HG03469 (cell line): ENCODE data around the gene SPNS1.
"Not testable (repeated sequence)": the region's sequence is repeated elsewhere in the genome, so short reads cannot be mapped to it uniquely, and the experiment has no call there.

ENCODE experiments used
- ATAC-seq: cut with Tn5 transposase; IDR thresholded peaks from one replicate; pipeline ENCODE4 v1.9.1; 2021; ENCODE audit warnings: mild to moderate bottlenecking, moderate library complexity, moderate number of reproducible peaks; ENCODE audit not compliant: unreplicated experiment

SPNS1 gene

DNA sequence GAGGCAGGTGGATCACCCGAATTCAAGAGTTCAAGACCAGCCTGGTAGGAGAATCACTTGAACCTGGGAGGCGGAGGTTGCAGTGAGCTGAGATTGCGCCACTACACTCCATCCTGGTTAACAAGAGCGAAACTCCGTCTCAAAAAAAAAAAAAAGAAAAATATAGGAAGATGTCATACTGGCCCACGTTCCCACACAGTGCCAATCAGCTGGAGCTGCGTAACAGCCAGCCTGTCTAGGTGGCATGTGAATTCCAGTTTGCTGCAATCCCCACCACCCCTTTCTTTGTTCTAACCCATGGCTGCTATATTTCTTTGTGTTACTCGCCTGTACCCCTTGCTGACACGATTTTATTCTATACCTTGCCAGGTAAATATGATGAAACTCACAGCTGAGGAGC is 16.4 kb upstream of the SPNS1 start:
- no peak for ATAC-seq

- no peak for ATAC-seq
Observed at GRCh38 chr16:28958836-28959235, 15.7 kb upstream of the SPNS1 start.

DNA sequence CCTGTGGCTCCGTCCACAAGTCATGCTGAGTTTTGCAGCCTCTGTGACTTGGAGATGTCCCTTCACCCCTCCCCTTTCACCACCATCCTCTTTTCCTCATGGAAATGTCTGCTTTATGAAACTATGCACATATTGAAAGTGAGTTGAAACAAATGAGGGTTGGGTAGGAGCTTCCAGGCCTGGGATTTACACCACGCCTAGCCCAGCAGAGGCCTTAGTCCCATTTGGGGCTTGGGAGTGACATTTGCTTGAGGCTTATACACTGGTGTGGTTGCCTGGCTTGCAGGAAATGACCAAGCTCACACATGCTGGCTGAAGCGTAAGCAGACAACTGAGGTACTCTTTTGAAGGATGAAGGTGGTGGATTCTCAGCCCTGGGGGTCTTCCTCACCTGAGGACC is 10.5 kb upstream of the SPNS1 start:
- ATAC-seq, result no peak

GRCh38 chr16:28964496-28964895 is 10.1 kb upstream of the SPNS1 start:
- ATAC-seq, result no peak

DNA sequence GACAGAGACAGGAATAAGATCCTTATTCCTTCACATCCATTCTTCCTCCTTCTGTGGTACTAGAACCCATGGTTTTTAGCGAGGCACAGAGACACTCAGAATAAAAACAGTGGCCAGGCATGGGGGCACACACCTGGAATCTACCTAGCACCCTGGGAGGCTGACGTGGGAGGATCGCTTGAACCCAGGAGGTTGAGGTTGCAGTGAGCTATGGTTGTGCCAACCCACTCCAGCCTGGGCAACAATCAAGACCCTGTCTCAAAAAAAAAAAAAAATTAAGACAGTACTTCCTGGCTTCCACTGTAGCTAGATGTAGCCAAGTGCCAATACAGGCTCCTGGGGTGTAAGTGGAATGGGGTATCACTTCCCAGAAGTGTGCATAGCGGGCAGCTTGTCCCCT is 7.4 kb upstream of the SPNS1 start:
- no peak for ATAC-seq

GRCh38 chr16:28969696-28970095 is 4.9 kb upstream of the SPNS1 start:
- not testable (repeated sequence) for ATAC-seq

- ATAC-seq, result no peak
Observed at GRCh38 chr16:28974007-28974436, 556 bp upstream of the SPNS1 start.

- ATAC-seq, result no peak
Observed at GRCh38 chr16:28975158-28975599, 601 bp downstream of the SPNS1 start.

DNA sequence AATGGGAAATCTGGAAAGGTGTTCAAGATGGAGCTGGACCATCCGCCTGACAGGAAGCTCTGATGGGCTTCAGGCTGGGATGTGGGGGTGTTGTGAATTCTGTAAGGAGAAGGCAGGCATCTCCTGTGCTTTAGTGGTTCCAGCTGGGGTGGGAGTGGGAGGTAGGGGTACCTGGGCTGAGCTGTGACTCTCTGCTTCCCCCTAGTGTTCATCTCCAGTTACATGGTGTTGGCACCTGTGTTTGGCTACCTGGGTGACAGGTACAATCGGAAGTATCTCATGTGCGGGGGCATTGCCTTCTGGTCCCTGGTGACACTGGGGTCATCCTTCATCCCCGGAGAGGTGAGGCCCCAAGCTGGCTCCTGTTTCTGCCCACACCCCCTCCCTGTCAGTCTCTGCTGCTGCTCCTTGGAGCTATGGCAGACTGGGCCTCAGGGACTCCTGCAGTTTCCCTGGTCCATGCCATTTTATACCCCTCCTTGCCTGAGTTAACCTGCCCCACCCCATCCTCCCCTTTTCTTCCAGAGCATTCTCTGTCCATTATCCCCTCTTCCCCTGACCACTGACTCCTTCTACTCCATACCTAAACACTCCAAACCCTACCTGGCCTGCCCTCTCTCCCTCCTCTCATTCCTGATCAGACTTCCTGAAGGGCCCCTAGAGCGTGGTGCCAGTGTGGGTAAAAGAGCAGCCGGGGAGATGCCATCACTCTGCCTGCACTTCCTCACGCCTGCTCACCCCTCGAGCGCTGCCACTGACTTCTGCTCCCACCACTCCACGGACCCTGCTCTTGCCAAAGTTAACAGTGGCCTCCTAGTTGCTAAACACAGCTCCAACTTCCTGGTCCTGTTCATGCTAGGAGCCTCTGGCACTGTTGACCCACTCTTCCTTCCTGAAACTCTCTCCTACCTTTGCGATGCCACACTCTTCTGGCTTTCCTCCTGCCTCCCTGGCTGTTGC is 3.4 kb downstream of the SPNS1 start:
- no peak for ATAC-seq

- not testable (repeated sequence) for ATAC-seq
Observed at GRCh38 chr16:28980330-28980729, 5.8 kb downstream of the SPNS1 start.

DNA sequence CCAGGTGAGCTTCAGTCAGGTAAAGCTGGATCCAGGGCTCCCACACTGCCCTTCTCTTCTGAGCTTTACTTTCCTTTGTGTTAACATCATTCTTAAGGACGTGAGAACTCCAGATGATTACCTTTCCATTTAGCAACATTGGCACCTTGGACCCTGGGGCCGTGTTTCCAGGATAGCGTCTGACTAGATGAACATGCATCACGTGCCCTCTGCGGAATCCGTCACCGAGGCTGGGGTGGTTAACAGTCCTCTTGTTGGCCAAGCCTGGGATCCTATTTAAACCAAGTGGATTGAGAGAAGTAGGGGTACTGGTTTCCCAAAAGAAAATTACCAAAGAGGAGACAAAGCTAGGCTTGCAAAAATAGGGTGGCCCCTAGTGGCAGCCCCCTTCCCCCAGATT is 6.4 kb downstream of the SPNS1 start:
- no peak for ATAC-seq

GRCh38 chr16:28981517-28981916 is 6.9 kb downstream of the SPNS1 start:
- no peak for ATAC-seq

GRCh38 chr16:28982418-28982817 is 7.8 kb downstream of the SPNS1 start:
- no peak for ATAC-seq

- no peak for ATAC-seq
Observed at GRCh38 chr16:28982949-28983348, 8.4 kb downstream of the SPNS1 start.

DNA sequence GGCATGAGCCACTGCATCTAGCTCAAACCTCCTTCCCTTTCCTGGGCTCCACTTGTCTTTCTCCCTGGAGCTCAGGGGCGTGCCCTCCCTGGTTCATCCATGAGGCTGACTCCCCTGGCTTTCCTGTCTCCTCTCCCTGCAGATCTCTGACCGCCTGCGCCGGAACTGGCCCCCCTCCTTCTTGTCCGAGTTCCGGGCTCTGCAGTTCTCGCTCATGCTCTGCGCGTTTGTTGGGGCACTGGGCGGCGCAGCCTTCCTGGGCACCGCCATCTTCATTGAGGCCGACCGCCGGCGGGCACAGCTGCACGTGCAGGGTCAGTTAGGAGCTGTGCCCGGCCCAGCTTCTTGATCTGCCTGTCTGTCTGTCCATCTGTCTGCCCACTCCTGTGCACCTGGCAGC is 9.1 kb downstream of the SPNS1 start:
- ATAC-seq, result no peak

DNA sequence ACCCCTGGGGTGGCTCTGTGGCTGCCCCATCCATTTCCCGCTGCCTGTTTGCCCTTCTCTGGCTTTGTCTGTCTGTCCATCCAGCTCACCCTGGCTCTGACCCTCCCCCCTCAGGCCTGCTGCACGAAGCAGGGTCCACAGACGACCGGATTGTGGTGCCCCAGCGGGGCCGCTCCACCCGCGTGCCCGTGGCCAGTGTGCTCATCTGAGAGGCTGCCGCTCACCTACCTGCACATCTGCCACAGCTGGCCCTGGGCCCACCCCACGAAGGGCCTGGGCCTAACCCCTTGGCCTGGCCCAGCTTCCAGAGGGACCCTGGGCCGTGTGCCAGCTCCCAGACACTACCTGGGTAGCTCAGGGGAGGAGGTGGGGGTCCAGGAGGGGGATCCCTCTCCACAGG is 9.5 kb downstream of the SPNS1 start:
- ATAC-seq, result no peak

- ATAC-seq, result no peak
Observed at GRCh38 chr16:28984619-28985135, 10.1 kb downstream of the SPNS1 start, which contains the start of gene LAT. Gene LAT (plus strand): TSS chr16:28985052. CDS start chr16:28985418, 366 bp downstream.

DNA sequence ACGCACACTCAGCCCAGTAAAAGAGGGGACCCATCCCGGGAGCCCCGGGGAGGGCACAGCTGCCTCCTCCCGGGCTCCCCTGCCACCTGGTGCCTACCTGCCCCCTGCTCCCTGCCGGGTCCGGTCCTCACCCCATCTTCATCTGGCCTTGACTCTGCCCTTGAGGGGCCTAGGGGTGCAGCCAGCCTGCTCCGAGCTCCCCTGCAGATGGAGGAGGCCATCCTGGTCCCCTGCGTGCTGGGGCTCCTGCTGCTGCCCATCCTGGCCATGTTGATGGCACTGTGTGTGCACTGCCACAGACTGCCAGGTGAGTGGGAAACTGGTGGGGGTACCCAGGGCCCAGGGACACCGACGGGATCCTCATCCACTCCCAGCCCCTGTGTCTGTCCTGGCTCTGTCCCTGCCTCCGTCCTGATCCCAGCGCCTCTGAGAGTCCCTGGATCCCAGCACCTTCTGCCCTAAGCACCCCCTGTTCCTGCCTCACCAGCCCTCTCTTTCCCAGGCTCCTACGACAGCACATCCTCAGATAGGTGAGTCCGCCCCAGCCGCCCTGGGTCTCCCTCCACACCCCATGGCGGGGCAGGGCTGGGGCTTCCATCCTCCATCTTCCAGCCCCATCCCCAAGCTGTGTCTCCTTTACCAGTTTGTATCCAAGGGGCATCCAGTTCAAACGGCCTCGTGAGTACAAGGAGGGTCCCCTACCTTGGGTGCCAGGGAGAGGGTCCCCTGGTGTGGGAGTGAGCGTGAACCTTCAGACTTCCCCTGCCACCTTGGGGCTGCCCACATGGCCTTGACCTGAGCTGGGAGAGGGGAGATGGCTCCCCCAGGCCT is 10.8 kb downstream of the SPNS1 start:
- ATAC-seq, result no peak

DNA sequence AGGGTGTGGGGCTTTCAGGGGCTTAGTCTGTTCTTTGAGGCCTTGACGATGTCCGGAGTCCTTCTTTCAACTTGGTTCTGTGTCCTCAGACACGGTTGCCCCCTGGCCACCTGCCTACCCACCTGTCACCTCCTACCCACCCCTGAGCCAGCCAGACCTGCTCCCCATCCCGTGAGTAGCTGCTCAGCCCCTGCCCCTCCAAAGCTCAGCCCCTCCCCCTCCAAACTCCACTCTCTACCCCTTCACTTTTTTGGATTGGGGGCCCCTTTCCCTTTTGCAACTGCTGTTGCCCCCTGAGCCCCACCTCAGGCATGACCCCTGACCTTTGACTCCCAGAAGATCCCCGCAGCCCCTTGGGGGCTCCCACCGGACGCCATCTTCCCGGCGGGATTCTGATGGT is 11.5 kb downstream of the SPNS1 start:
- ATAC-seq, result no peak

GRCh38 chr16:28986492-28986891 is 11.9 kb downstream of the SPNS1 start:
- no peak for ATAC-seq

DNA sequence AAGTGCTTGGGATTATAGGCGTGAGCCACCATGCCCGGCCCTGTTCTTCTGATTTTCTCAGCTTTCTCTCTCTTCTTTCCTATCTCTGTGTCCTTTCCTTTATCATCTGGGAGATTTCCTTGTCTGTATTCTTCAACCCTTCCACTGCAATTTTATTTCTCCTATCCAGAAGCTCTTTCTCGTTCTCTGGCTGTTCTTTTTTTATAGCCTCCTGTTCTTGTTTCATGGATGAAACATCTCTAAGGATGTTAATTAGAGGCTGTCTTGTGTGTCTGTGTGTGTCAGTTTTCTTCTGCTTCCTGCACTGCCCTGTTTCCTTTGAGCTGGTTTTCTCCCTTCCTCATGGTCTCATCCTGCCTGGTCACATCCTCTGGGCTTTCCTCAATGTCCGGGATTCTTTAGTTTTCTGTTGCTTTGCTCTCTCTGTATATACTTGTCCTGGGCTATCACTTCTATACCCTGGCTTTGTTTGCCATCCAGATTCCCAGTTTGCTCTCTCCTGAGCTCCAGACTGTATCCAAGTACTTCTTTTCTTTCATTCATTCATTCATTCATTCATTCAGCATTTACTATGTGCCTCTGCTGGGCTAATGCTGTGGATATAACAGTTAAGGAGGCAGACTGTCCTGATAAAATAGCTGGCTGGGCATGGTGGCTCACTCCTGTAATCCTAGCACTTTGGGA is 12.7 kb downstream of the SPNS1 start:
- ATAC-seq, result no peak
